Peyer's patch (tissue), 4 donors: Measurements from ENCODE around the gene FGFBP2. TPM values are rescaled to one million over a fixed set of nuclear protein-coding genes. Genes with fewer than 3 reads are reported as not detected.
A peak's percentile ranks its signal among the peaks of the same experiment; 100 is the strongest.

Source experiments
- DNase-seq, 3 donors: peaks; one replicate each; pipeline ENCODE4 v3.0.0-alpha.2; 2017 to 2019
- H3K27ac ChIP-seq, 4 donors: fragments of 200-600 bp; sonication (generic); one replicate each; pipeline ENCODE4 v1.5.1; 2016 to 2019
- H3K27me3 ChIP-seq, 2 donors: fragments of 200-600 bp; sonication (generic); one replicate each; pipeline ENCODE4 v1.5.1; 2019
- H3K36me3 ChIP-seq, 3 donors: fragments of 200-600 bp; sonication (generic); one replicate each; pipeline ENCODE4 v1.5.1; 2016 to 2019
- H3K4me1 ChIP-seq, 4 donors: fragments of 200-600 bp; sonication (generic); one replicate each; pipeline ENCODE4 v1.5.1; 2016 to 2019
- H3K4me3 ChIP-seq, 4 donors: fragments of 200-600 bp; sonication (generic); 1 replicate in 3 of 4; 2 replicates in 1 of 4; pipeline ENCODE4 v1.5.1; 2016 to 2019; ENCODE audit warnings: mild to moderate bottlenecking in 1 of 4
- H3K9me3 ChIP-seq, 4 donors: fragments of 200-600 bp; sonication (generic); one replicate each; pipeline ENCODE4 v1.5.1; 2016 to 2019; ENCODE audit warnings: mild to moderate bottlenecking in 1 of 4
- CTCF ChIP-seq, 6 experiments: fragments of 450-650 bp in 4 of 6; fragments of 200-600 bp in 2 of 6; sonication (generic) in 1 of 6; IDR thresholded peaks; one replicate each; pipeline ENCODE4 v1.5.1; 2017 to 2019; ENCODE audit warnings: antibody characterized with exemption in 6 of 6, mild to moderate bottlenecking in 3 of 6, moderate library complexity in 1 of 6
- POLR2A ChIP-seq, 2 donors: fragments of 450-650 bp; IDR thresholded peaks; one replicate each; pipeline ENCODE4 v1.5.1; 2017; ENCODE audit warnings: antibody characterized with exemption in 2 of 2, mild to moderate bottlenecking in 2 of 2, moderate library complexity in 2 of 2
- total RNA-seq, 4 donors: library from RNA; depleted of rRNA; stranded (reverse); fragments of >200 nt; gene quantifications; one replicate each; pipeline ENCODE4 v1.1.0, GENCODE V29; 2016

Gene FGFBP2
- total RNA-seq, 4 donors from 2014 or later: not detected

- H3K4me1 ChIP-seq: no peaks in the 10 kb centered on the region
- H3K27me3 ChIP-seq: no peaks in the 10 kb centered on the region
- TF ChIP-seq CTCF (IDR thresholded peaks at IDR 0.05) (no peak), POLR2A (IDR thresholded peaks at IDR 0.05) (no peak)
- no peaks in the 10 kb centered on the region for H3K9me3 ChIP-seq
- H3K36me3 ChIP-seq: peaks cover 0 to 46% (median 0%) of the 10 kb centered on the region in 3 donors
- DNase-seq: no peak
- H3K4me3 ChIP-seq: no peak overlapping the region
- H3K27ac ChIP-seq: no peak overlapping the region
Observed at GRCh38 chr4:16005676-16006075, 42.7 kb upstream of the FGFBP2 start.

- Histone ChIP-seq H3K36me3 (peaks cover 0 to 26% (median 0%) of the 10 kb centered on the region in 3 donors), H3K27me3 (no peaks in the 10 kb centered on the region), H3K4me3 (no peak overlapping the region), H3K4me1 (no peaks in the 10 kb centered on the region), H3K27ac (no peak overlapping the region), H3K9me3 (no peaks in the 10 kb centered on the region)
- DNase-seq: peak in 2 of 3 donors; percentile 26 to 58
- TF ChIP-seq POLR2A (IDR thresholded peaks at IDR 0.05) (no peak), CTCF (IDR thresholded peaks at IDR 0.05) (peak; percentile 31 to 72 (median 69))
Observed at GRCh38 chr4:16001484-16001858, 38.5 kb upstream of the FGFBP2 start.

- no peak for DNase-seq
- TF ChIP-seq CTCF (IDR thresholded peaks at IDR 0.05) (no peak), POLR2A (IDR thresholded peaks at IDR 0.05) (no peak)
- Histone ChIP-seq H3K36me3 (peaks cover 0 to 20% (median 0%) of the 10 kb centered on the region in 3 donors), H3K9me3 (no peaks in the 10 kb centered on the region), H3K27ac (no peak overlapping the region), H3K27me3 (no peaks in the 10 kb centered on the region), H3K4me1 (no peaks in the 10 kb centered on the region), H3K4me3 (no peak overlapping the region)
Observed at GRCh38 chr4:16000708-16001483, 37.9 kb upstream of the FGFBP2 start.

- H3K36me3 ChIP-seq: peaks cover 0 to 40% (median 0%) of the 10 kb centered on the region in 3 donors
- H3K9me3 ChIP-seq: no peaks in the 10 kb centered on the region
- H3K4me1 ChIP-seq: no peaks in the 10 kb centered on the region
- no peak overlapping the region for H3K27ac ChIP-seq
- H3K27me3 ChIP-seq: no peaks in the 10 kb centered on the region
- no peak for DNase-seq
- TF ChIP-seq POLR2A (IDR thresholded peaks at IDR 0.05): no peak
- TF ChIP-seq CTCF (IDR thresholded peaks at IDR 0.05): no peak
- H3K4me3 ChIP-seq: no peak overlapping the region
Observed at GRCh38 chr4:15996773-15997172, 33.8 kb upstream of the FGFBP2 start.

GRCh38 chr4:15995826-15996225, 32.9 kb upstream of the FGFBP2 start:
- no peak for DNase-seq
- TF ChIP-seq POLR2A (IDR thresholded peaks at IDR 0.05) (no peak), CTCF (IDR thresholded peaks at IDR 0.05) (no peak)

More at GRCh38 chr4:15995826-15996225, 32.9 kb upstream of the FGFBP2 start:
- Histone ChIP-seq H3K27me3 (no peaks in the 10 kb centered on the region), H3K9me3 (no peaks in the 10 kb centered on the region), H3K27ac (no peak overlapping the region), H3K4me1 (no peaks in the 10 kb centered on the region), H3K4me3 (no peak overlapping the region), H3K36me3 (peaks cover 0 to 43% (median 0%) of the 10 kb centered on the region in 3 donors)
